WERI-Rb-1 (cell line): ENCODE results near the gene PPP2R1B.

Experiments used
- DNase-seq: peaks from one replicate; pipeline ENCODE4 v3.0.0-alpha.2; 2020
- H3K27ac ChIP-seq: fragments of 250-450 bp; sonication (Bioruptor Pico); 2 replicates; pipeline ENCODE4 v1.5.1; 2020; ENCODE audit warnings: mild to moderate bottlenecking, moderate library complexity
- H3K27me3 ChIP-seq: fragments of 250-450 bp; sonication (Bioruptor Pico); 2 replicates; pipeline ENCODE4 v1.5.1; 2021; ENCODE audit warnings: mild to moderate bottlenecking, low read depth, moderate library complexity; ENCODE audit not compliant: insufficient read depth, severe bottlenecking
- H3K36me3 ChIP-seq: fragments of 250-450 bp; sonication (Bioruptor Pico); 2 replicates; pipeline ENCODE4 v1.5.1; 2020; ENCODE audit warnings: mild to moderate bottlenecking, moderate library complexity
- H3K4me3 ChIP-seq: 2 replicates; pipeline ENCODE4 v1.5.1; 2011; ENCODE audit warnings: low read depth, mild to moderate bottlenecking, control low read depth, low read length
- H3K9me3 ChIP-seq: fragments of 250-450 bp; sonication (Bioruptor Pico); 2 replicates; pipeline ENCODE4 v1.5.1; 2021; ENCODE audit warnings: mild to moderate bottlenecking, moderate library complexity; ENCODE audit not compliant: severe bottlenecking
- CTCF ChIP-seq: IDR thresholded peaks from 2 replicates; pipeline ENCODE4 v1.5.1; 2011; ENCODE audit warnings: low read depth, mild to moderate bottlenecking, control low read depth, inconsistent platforms, low read length

The PPP2R1B gene

GRCh38 chr11:111736181-111736590, 30.0 kb downstream of the PPP2R1B start:
- no peak overlapping the region for H3K27ac ChIP-seq
- H3K9me3 ChIP-seq, result no peaks in the 10 kb centered on the region
- H3K36me3 ChIP-seq, result peaks cover 15% of the 10 kb centered on the region
- no peak for TF ChIP-seq CTCF
- no peak for DNase-seq
- H3K27me3 ChIP-seq, result no peaks in the 10 kb centered on the region
- H3K4me3 ChIP-seq, result no peak overlapping the region

GRCh38 chr11:111735262-111736116, 30.7 kb downstream of the PPP2R1B start:
- Histone ChIP-seq H3K4me3 (no peak overlapping the region), H3K27me3 (no peaks in the 10 kb centered on the region), H3K27ac (no peak overlapping the region), H3K9me3 (no peaks in the 10 kb centered on the region), H3K36me3 (peaks cover 8% of the 10 kb centered on the region)
- DNase-seq, result no peak
- TF ChIP-seq CTCF, result no peak

GRCh38 chr11:111734954-111735261, 31.3 kb downstream of the PPP2R1B start:
- no peak overlapping the region for H3K4me3 ChIP-seq
- H3K27ac ChIP-seq, result no peak overlapping the region
- peaks cover 7% of the 10 kb centered on the region; the same call in 1 of the 2 replicates for H3K36me3 ChIP-seq
- TF ChIP-seq CTCF, result no peak
- H3K9me3 ChIP-seq, result no peaks in the 10 kb centered on the region
- DNase-seq, result no peak
- no peaks in the 10 kb centered on the region for H3K27me3 ChIP-seq

- Histone ChIP-seq H3K27ac (no peak overlapping the region), H3K27me3 (no peaks in the 10 kb centered on the region), H3K4me3 (no peak overlapping the region), H3K36me3 (peaks cover 7% of the 10 kb centered on the region; the same call in 1 of the 2 replicates), H3K9me3 (no peaks in the 10 kb centered on the region)
- no peak for DNase-seq
- no peak for TF ChIP-seq CTCF
These were observed 31.9 kb downstream of the PPP2R1B start for GRCh38 chr11:111734101-111734953.

GRCh38 chr11:111733611-111734088, 32.5 kb downstream of the PPP2R1B start:
- no peak overlapping the region for H3K27ac ChIP-seq
- H3K27me3 ChIP-seq, result no peaks in the 10 kb centered on the region
- H3K4me3 ChIP-seq, result no peak overlapping the region
- no peak for DNase-seq
- no peak for TF ChIP-seq CTCF
- H3K9me3 ChIP-seq, result no peaks in the 10 kb centered on the region
- peaks cover 4% of the 10 kb centered on the region; the same call in 1 of the 2 replicates for H3K36me3 ChIP-seq
